ENCODE results near the gene NECAP2. TPM values are rescaled to one million over a fixed set of nuclear protein-coding genes. Genes with fewer than 3 reads are reported as not detected.
A peak's percentile ranks its signal among the peaks of the same experiment; 100 is the strongest.
"Not testable (repeated sequence)": the region's sequence is repeated elsewhere in the genome, so short reads cannot be mapped to it uniquely, and the experiment has no call there.

NECAP2 gene
- total and polyA plus RNA-seq, 10 donors, result 59.7 to 150 (median 117) TPM

DNA sequence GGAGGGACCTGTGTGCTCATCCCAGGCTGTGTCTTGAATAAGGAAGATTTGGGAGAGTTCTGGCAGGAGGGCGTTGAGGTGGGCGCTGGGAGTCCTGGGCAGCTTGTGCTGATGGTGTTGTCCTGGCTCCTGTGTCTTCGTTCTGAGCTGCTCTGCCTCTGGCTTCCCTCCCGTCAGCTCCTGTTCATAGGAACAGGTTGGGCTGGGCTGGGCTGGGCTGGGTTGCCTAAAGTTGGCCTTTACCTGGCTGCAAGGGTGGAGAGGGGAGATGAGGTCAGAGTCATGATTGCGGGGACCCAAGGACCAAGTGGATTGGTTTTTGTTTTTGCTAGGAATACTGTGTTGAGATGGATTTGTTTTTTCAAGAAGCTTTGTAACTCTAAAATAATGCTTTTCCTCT lies 9.1 kb downstream of the NECAP2 start:
- Histone ChIP-seq H3K4me1 (peaks cover 7 to 75% (median 41%) of the 10 kb centered on the region in 6 donors), H3K4me3 (no peak overlapping the region), H3K9me3 (no peaks in the 10 kb centered on the region), H3K27me3 (replicated peaks in 1 of 7) (no peaks in the 10 kb centered on the region), H3K27ac (peak overlapping the region in 4 of 8 donors; percentile 10 to 50 (median 40)), H3K36me3 (peaks cover 0 to 100% (median 96%) of the 10 kb centered on the region in 6 donors)
- 89 to 93% (median 91%) methylated on average over 5 of the region's 5 CpGs for WGBS, 5 donors
- TF ChIP-seq, protein P1, sequence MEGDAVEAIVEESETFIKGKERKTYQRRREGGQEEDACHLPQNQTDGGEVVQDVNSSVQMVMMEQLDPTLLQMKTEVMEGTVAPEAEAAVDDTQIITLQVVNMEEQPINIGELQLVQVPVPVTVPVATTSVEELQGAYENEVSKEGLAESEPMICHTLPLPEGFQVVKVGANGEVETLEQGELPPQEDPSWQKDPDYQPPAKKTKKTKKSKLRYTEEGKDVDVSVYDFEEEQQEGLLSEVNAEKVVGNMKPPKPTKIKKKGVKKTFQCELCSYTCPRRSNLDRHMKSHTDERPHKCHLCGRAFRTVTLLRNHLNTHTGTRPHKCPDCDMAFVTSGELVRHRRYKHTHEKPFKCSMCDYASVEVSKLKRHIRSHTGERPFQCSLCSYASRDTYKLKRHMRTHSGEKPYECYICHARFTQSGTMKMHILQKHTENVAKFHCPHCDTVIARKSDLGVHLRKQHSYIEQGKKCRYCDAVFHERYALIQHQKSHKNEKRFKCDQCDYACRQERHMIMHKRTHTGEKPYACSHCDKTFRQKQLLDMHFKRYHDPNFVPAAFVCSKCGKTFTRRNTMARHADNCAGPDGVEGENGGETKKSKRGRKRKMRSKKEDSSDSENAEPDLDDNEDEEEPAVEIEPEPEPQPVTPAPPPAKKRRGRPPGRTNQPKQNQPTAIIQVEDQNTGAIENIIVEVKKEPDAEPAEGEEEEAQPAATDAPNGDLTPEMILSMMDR (IDR thresholded peaks at IDR 0.05 in 8 of 11, conservative IDR thresholded peaks at IDR 0.05 in 3 of 11), result no peak
- TF ChIP-seq POLR2AphosphoS5 (IDR thresholded peaks at IDR 0.05), result no peak
- no peak for TF ChIP-seq POLR2A (IDR thresholded peaks at IDR 0.05)
- intact Hi-C loops (cut with DNase I; ENCODE audit: low total_unique reads), result no loop called here
- DNase-seq, result no peak

DNA sequence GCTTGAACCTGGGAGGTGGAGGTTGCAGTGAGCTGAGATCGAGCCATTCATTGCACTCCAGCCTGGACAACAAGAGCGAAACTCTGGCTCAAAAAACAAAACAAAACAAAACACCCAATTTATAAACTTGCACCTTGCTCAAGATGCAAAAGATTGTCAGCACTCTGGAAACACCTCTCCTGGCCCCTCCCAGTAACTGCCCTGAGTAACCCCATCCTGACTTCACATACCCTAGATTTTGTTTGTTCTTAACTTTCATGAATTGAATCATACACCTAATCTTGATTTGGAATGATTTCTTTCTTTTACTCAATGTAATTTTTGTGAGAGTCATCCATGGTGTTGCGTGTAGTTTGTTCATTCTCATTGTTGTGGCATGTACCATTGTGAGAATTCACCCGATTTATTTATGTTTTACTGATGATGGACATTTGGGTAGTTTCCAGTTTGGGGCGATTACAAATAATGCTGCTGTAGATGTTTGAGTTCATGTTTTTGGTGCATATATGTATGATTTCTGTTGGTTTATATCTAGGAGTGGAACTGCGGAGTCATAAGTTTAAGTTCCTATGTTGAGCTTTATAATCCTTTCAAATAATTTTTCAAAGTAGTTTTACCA lies 10.4 kb downstream of the NECAP2 start:
- H3K4me3 ChIP-seq, result no peak overlapping the region
- H3K4me1 ChIP-seq, result peaks cover 7 to 62% (median 32%) of the 10 kb centered on the region in 6 donors
- WGBS, 5 donors, result 80 to 87% (median 85%) methylated on average over 6 of the region's 6 CpGs
- H3K36me3 ChIP-seq, result peaks cover 0 to 100% (median 96%) of the 10 kb centered on the region in 6 donors
- peak overlapping the region in 4 of 8 donors; percentile 10 to 50 (median 40) for H3K27ac ChIP-seq
- DNase-seq, result no peak
- intact Hi-C loops (cut with DNase I; ENCODE audit: low total_unique reads), result no loop called here
- TF ChIP-seq, protein P1 (IDR thresholded peaks at IDR 0.05 in 8 of 11, conservative IDR thresholded peaks at IDR 0.05 in 3 of 11), result no peak
- TF ChIP-seq POLR2A (IDR thresholded peaks at IDR 0.05) (no peak), POLR2AphosphoS5 (IDR thresholded peaks at IDR 0.05) (no peak)
- H3K9me3 ChIP-seq, result no peaks in the 10 kb centered on the region
- H3K27me3 ChIP-seq (replicated peaks in 1 of 7), result no peaks in the 10 kb centered on the region

- no peak for DNase-seq
Measured at GRCh38 chr1:16451841-16452528, 11.5 kb downstream of the NECAP2 start.

GRCh38 chr1:16454909-16455308 lies 14.4 kb downstream of the NECAP2 start:
- H3K4me3 ChIP-seq; H3K27me3 ChIP-seq (replicated peaks in 1 of 7); intact Hi-C loops (cut with DNase I; ENCODE audit: low total_unique reads); H3K9me3 ChIP-seq; DNase-seq: not testable (repeated sequence)
- H3K27ac ChIP-seq, result peak overlapping the region in 1 of 8 donors; percentile 11
- peaks cover 6 to 37% (median 29%) of the 10 kb centered on the region in 6 donors for H3K4me1 ChIP-seq
- WGBS, 5 donors, result 84 to 94% (median 88%) methylated on average over 3 of the region's 3 CpGs
- H3K36me3 ChIP-seq, result peaks cover 4 to 100% (median 99%) of the 10 kb centered on the region in 6 donors

More at GRCh38 chr1:16451841-16452528, 11.5 kb downstream of the NECAP2 start:
- intact Hi-C loops (cut with DNase I; ENCODE audit: low total_unique reads), result no loop called here
- peak overlapping the region in 2 of 8 donors; percentile 9 to 56 for H3K27ac ChIP-seq
- no peak for TF ChIP-seq POLR2A (IDR thresholded peaks at IDR 0.05)
- peak in 1 of 3 donors; percentile 30 for TF ChIP-seq POLR2AphosphoS5 (IDR thresholded peaks at IDR 0.05)
- peaks cover 0 to 100% (median 99%) of the 10 kb centered on the region in 6 donors for H3K36me3 ChIP-seq
- WGBS, 5 donors, result 68 to 89% (median 80%) methylated on average over 13 of the region's 13 CpGs
- peaks cover 7 to 55% (median 38%) of the 10 kb centered on the region in 6 donors for H3K4me1 ChIP-seq
- no peak overlapping the region for H3K4me3 ChIP-seq
- H3K27me3 ChIP-seq (replicated peaks in 1 of 7), result no peaks in the 10 kb centered on the region
- H3K9me3 ChIP-seq, result no peaks in the 10 kb centered on the region

DNA sequence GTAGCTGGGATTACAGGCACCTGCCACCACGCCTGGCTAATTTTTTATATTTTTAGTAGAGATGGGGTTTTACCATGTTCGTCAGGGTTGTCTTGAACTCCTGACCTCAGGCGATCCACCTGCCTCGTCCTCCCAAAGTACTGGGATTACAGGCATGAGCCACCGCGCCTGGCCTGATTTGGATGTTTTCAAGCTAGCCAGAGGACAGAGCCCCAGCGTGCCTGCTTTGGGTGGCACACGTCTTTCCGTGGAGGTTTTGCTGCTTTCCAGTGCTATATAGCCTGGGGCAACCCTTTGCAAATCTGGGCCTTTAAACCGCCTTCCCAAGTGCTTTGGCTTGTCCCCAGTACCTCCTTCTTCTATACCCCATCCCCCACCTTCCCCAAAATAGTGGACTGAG lies 15.6 kb downstream of the NECAP2 start:
- H3K27me3 ChIP-seq (replicated peaks in 1 of 7); intact Hi-C loops (cut with DNase I; ENCODE audit: low total_unique reads); H3K27ac ChIP-seq; H3K4me3 ChIP-seq; DNase-seq; H3K9me3 ChIP-seq: not testable (repeated sequence)
- 92 to 97% (median 95%) methylated on average over 10 of the region's 10 CpGs for WGBS, 5 donors
- Histone ChIP-seq H3K4me1 (peaks cover 0 to 25% (median 17%) of the 10 kb centered on the region in 6 donors), H3K36me3 (peaks cover 4 to 100% (median 96%) of the 10 kb centered on the region in 6 donors)
- TF ChIP-seq POLR2AphosphoS5 (IDR thresholded peaks at IDR 0.05), result peak in 1 of 3 donors; percentile 25
